ENCODE results near the gene COPZ2.
"Not testable (repeated sequence)": the region's sequence is repeated elsewhere in the genome, so short reads cannot be mapped to it uniquely, and the experiment has no call there.

Gene COPZ2

GRCh38 chr17:48036693-48037035, 933 bp downstream of the COPZ2 start (continued):
- TF ChIP-seq, protein P1, sequence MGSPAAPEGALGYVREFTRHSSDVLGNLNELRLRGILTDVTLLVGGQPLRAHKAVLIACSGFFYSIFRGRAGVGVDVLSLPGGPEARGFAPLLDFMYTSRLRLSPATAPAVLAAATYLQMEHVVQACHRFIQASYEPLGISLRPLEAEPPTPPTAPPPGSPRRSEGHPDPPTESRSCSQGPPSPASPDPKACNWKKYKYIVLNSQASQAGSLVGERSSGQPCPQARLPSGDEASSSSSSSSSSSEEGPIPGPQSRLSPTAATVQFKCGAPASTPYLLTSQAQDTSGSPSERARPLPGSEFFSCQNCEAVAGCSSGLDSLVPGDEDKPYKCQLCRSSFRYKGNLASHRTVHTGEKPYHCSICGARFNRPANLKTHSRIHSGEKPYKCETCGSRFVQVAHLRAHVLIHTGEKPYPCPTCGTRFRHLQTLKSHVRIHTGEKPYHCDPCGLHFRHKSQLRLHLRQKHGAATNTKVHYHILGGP (tag by site-specific recombination; IDR thresholded peaks at IDR 0.05) = no peak

DNA sequence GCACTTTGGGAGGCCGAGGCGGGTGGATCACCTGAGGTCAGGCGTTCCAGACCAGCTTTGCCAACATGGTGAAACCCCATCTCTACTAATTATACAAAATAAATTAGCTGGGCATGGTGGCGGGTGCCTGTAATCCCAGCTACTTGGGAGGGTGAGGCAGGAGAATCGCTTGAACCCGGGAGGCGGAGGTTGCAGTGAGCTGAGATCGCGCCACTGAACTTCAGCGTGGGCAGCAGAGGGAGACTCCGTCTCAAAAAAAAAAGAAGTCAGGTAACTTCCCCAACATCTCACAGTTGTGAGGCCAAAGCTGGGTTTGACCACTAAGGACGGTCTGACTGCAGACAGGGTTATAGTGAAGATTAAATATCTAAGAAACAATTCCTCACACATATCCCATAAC, 2.9 kb downstream of the COPZ2 start:
- H3K4me3 ChIP-seq (ENCODE audit: low read depth, low read length); H3K27ac ChIP-seq (ENCODE audit: extremely low read depth, low read depth, low read length); H3K36me3 ChIP-seq (ENCODE audit: control insufficient read depth in 2 of 2, insufficient read depth in 1 of 2, low read length in 2 of 2); H3K4me1 ChIP-seq (ENCODE audit: control insufficient read depth, insufficient read depth, low read length); H3K9me3 ChIP-seq (ENCODE audit: control insufficient read depth, insufficient read depth, low read depth, low read length): not testable (repeated sequence)
- ChIA-PET CTCF (interaction anchor here (0.6 to 3.4 kb wide), 4 partner anchors 8 to 39 kb away, joined by 4 to 18 read pairs (median 6); no protein-coding TSS in a partner anchor), POLR2A (interaction anchor here (0.7 to 3.1 kb wide), 3 partner anchors 9 to 20 kb away, joined by 3 to 14 read pairs (median 3); partner anchors contain the start of gene NFE2L1)

GRCh38 chr17:48031966-48032365, 5.6 kb downstream of the COPZ2 start:
- Histone ChIP-seq H3K27ac (ENCODE audit: extremely low read depth, low read depth, low read length) (no peak overlapping the region), H3K4me3 (ENCODE audit: low read depth, low read length) (no peak overlapping the region), H3K4me1 (ENCODE audit: control insufficient read depth, insufficient read depth, low read length) (no peaks in the 10 kb centered on the region; the same call in 1 of the 2 replicates), H3K36me3 (ENCODE audit: control insufficient read depth in 2 of 2, insufficient read depth in 1 of 2, low read length in 2 of 2) (no peaks in the 10 kb centered on the region), H3K9me3 (ENCODE audit: control insufficient read depth, insufficient read depth, low read depth, low read length) (no peaks in the 10 kb centered on the region)
- TF ChIP-seq, protein P2, sequence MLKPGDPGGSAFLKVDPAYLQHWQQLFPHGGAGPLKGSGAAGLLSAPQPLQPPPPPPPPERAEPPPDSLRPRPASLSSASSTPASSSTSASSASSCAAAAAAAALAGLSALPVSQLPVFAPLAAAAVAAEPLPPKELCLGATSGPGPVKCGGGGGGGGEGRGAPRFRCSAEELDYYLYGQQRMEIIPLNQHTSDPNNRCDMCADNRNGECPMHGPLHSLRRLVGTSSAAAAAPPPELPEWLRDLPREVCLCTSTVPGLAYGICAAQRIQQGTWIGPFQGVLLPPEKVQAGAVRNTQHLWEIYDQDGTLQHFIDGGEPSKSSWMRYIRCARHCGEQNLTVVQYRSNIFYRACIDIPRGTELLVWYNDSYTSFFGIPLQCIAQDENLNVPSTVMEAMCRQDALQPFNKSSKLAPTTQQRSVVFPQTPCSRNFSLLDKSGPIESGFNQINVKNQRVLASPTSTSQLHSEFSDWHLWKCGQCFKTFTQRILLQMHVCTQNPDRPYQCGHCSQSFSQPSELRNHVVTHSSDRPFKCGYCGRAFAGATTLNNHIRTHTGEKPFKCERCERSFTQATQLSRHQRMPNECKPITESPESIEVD (tag by site-specific recombination; IDR thresholded peaks at IDR 0.05) = no peak
- TF ChIP-seq ZNF362 (tag by site-specific recombination; IDR thresholded peaks at IDR 0.05) = no peak
- TF ChIP-seq ZNF221 (tag by site-specific recombination; IDR thresholded peaks at IDR 0.05; ENCODE audit: borderline replicate concordance) = no peak
- TF ChIP-seq ZNF560 (tag by site-specific recombination; IDR thresholded peaks at IDR 0.05; ENCODE audit: borderline replicate concordance) = no peak
- TF ChIP-seq MYNN (tag by site-specific recombination; IDR thresholded peaks at IDR 0.05; ENCODE audit: borderline replicate concordance) = no peak
- no peak for TF ChIP-seq ZNF155 (tag by site-specific recombination; IDR thresholded peaks at IDR 0.05)
- TF ChIP-seq ZNF133 (tag by site-specific recombination; IDR thresholded peaks at IDR 0.05) = no peak
- TF ChIP-seq ZNF654 (tag by site-specific recombination; IDR thresholded peaks at IDR 0.05; ENCODE audit: low read depth) = no peak
- no peak for TF ChIP-seq KLF9 (tag by site-specific recombination; IDR thresholded peaks at IDR 0.05; ENCODE audit: low read depth)
- no peak for TF ChIP-seq ZNF138 (tag by site-specific recombination; IDR thresholded peaks at IDR 0.05; ENCODE audit: borderline replicate concordance)
- TF ChIP-seq ZNF530 (tag by site-specific recombination; IDR thresholded peaks at IDR 0.05; ENCODE audit: low read depth) = no peak
- no peak for TF ChIP-seq ZFP37 (tag by site-specific recombination; IDR thresholded peaks at IDR 0.05)
- TF ChIP-seq PRDM1 (tag by site-specific recombination; IDR thresholded peaks at IDR 0.05) = no peak
- no peak for TF ChIP-seq ZEB2 (tag by site-specific recombination; IDR thresholded peaks at IDR 0.05)
- no peak for TF ChIP-seq ZNF629 (tag by site-specific recombination; IDR thresholded peaks at IDR 0.05)
- TF ChIP-seq, protein P3, sequence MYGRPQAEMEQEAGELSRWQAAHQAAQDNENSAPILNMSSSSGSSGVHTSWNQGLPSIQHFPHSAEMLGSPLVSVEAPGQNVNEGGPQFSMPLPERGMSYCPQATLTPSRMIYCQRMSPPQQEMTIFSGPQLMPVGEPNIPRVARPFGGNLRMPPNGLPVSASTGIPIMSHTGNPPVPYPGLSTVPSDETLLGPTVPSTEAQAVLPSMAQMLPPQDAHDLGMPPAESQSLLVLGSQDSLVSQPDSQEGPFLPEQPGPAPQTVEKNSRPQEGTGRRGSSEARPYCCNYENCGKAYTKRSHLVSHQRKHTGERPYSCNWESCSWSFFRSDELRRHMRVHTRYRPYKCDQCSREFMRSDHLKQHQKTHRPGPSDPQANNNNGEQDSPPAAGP (tag by site-specific recombination; IDR thresholded peaks at IDR 0.05) = no peak
- no peak for TF ChIP-seq ZNF248 (tag by site-specific recombination; IDR thresholded peaks at IDR 0.05)
- no peak for TF ChIP-seq ZNF473 (tag by site-specific recombination; IDR thresholded peaks at IDR 0.05)
- TF ChIP-seq ZNF707 (tag by site-specific recombination; IDR thresholded peaks at IDR 0.05) = no peak
- no peak for TF ChIP-seq ZNF621 (tag by site-specific recombination; IDR thresholded peaks at IDR 0.05)
- POLR2A ChIA-PET = interaction anchor here (0.7 to 2.1 kb wide), 3 partner anchors 15 to 23 kb away, joined by 3 to 10 read pairs (median 4); partner anchors contain the start of gene NFE2L1
- CTCF ChIA-PET = interaction anchor here (0.8 to 7.9 kb wide), 4 partner anchors 17 to 299 kb away, joined by 3 to 197 read pairs (median 5); no protein-coding TSS in a partner anchor
